Measurements from ENCODE around the gene OR10J5. TPM values are rescaled to one million over a fixed set of nuclear protein-coding genes. Genes with fewer than 3 reads are reported as not detected.

Gene OR10J5
- polyA plus RNA-seq, 1 of the 3 experiments (the other 2 are of a cell fraction): not detected

- WGBS (ENCODE audit: low lambda C conversion rate): 8% methylated on average over 1 of the region's 1 CpG
- H3K27me3 ChIP-seq (ENCODE audit: insufficient read depth): no peaks in the 10 kb centered on the region
- ChIA-PET POLR2A (no interaction called here), CTCF (no interaction called here)
- no peak overlapping the region for H3K9ac ChIP-seq
- TF ChIP-seq EP300 (IDR thresholded peaks at IDR 0.05; ENCODE audit: borderline replicate concordance in 1 of 2, low read depth in 1 of 2, low read length in 1 of 2) (no peak), MXI1 (IDR thresholded peaks at IDR 0.05; ENCODE audit: low read depth, low read length) (no peak), IRF3 (IDR thresholded peaks at IDR 0.05; ENCODE audit: low read depth, low read length) (no peak), POLR2AphosphoS5 (IDR thresholded peaks at IDR 0.05; ENCODE audit: low read depth, low read length) (no peak)
- no peak overlapping the region for H3K27ac ChIP-seq (ENCODE audit: low read depth in 2 of 2, low read length in 1 of 2)
- H3K4me3 ChIP-seq (ENCODE audit: low read depth in 2 of 2, low read length in 1 of 2): no peak overlapping the region
- no peaks in the 10 kb centered on the region for H3K79me2 ChIP-seq (ENCODE audit: insufficient read depth)
- H2AFZ ChIP-seq (ENCODE audit: low read depth): no peak overlapping the region
- no peaks in the 10 kb centered on the region for H4K20me1 ChIP-seq (ENCODE audit: insufficient read depth)
- no peaks in the 10 kb centered on the region for H3K36me3 ChIP-seq (replicated peaks in 1 of 2; ENCODE audit: control insufficient read depth in 1 of 2, insufficient read depth in 2 of 2, low read length in 1 of 2)
- H3K4me2 ChIP-seq: no peak overlapping the region
- DNase-seq: no peak
- H3K9me3 ChIP-seq: no peaks in the 10 kb centered on the region
- no peaks in the 10 kb centered on the region for H3F3A ChIP-seq (replicated peaks; ENCODE audit: insufficient read depth)
- H3K4me1 ChIP-seq (ENCODE audit: control insufficient read depth in 1 of 2, insufficient read depth in 2 of 2, low read depth in 1 of 2, low read length in 1 of 2): no peaks in the 10 kb centered on the region
- no peaks in the 10 kb centered on the region for H3K9me2 ChIP-seq
Measured at GRCh38 chr1:159581422-159581821, 45.6 kb upstream of the OR10J5 start.

- H3K4me3 ChIP-seq (ENCODE audit: low read depth in 2 of 2, low read length in 1 of 2): no peak overlapping the region
- CTCF ChIA-PET: no interaction called here
- under 1% methylated on average over 3 of the region's 3 CpGs for WGBS (ENCODE audit: low lambda C conversion rate)
- no peaks in the 10 kb centered on the region for H4K20me1 ChIP-seq (ENCODE audit: insufficient read depth)
- POLR2A ChIA-PET: no interaction called here
- H3F3A ChIP-seq (replicated peaks; ENCODE audit: insufficient read depth): no peaks in the 10 kb centered on the region
- H3K4me2 ChIP-seq: no peak overlapping the region
- H3K4me1 ChIP-seq (ENCODE audit: control insufficient read depth in 1 of 2, insufficient read depth in 2 of 2, low read depth in 1 of 2, low read length in 1 of 2): no peaks in the 10 kb centered on the region
- H3K9me3 ChIP-seq: no peaks in the 10 kb centered on the region
- no peak overlapping the region for H3K9ac ChIP-seq
- no peaks in the 10 kb centered on the region for H3K36me3 ChIP-seq (replicated peaks in 1 of 2; ENCODE audit: control insufficient read depth in 1 of 2, insufficient read depth in 2 of 2, low read length in 1 of 2)
- H3K27me3 ChIP-seq (ENCODE audit: insufficient read depth): no peaks in the 10 kb centered on the region
- no peak overlapping the region for H2AFZ ChIP-seq (ENCODE audit: low read depth)
- TF ChIP-seq PBX3 (IDR thresholded peaks at IDR 0.05): no peak
- no peak for TF ChIP-seq GATA2 (CRISPR knock-in tag; IDR thresholded peaks at IDR 0.05)
- TF ChIP-seq SIN3A (IDR thresholded peaks at IDR 0.05; ENCODE audit: borderline replicate concordance, low read depth, low read length): no peak
- TF ChIP-seq SMC3 (IDR thresholded peaks at IDR 0.05; ENCODE audit: low read depth, low read length): no peak
- TF ChIP-seq FOXJ3 (CRISPR knock-in tag; IDR thresholded peaks at IDR 0.05): no peak
- TF ChIP-seq TEAD4 (IDR thresholded peaks at IDR 0.05; ENCODE audit: borderline replicate concordance, insufficient read depth): no peak
- no peaks in the 10 kb centered on the region for H3K79me2 ChIP-seq (ENCODE audit: insufficient read depth)
- DNase-seq: no peak
- no peaks in the 10 kb centered on the region for H3K9me2 ChIP-seq
- no peak overlapping the region for H3K27ac ChIP-seq (ENCODE audit: low read depth in 2 of 2, low read length in 1 of 2)
Measured at GRCh38 chr1:159580340-159580739, 44.5 kb upstream of the OR10J5 start.

- Histone ChIP-seq H3K9me2 (no peaks in the 10 kb centered on the region), H3K4me3 (ENCODE audit: low read depth in 2 of 2, low read length in 1 of 2) (no peak overlapping the region), H3K27ac (ENCODE audit: low read depth in 2 of 2, low read length in 1 of 2) (no peak overlapping the region), H3K79me2 (ENCODE audit: insufficient read depth) (no peaks in the 10 kb centered on the region), H4K20me1 (ENCODE audit: insufficient read depth) (no peaks in the 10 kb centered on the region), H3K36me3 (replicated peaks in 1 of 2; ENCODE audit: control insufficient read depth in 1 of 2, insufficient read depth in 2 of 2, low read length in 1 of 2) (no peaks in the 10 kb centered on the region), H3K4me1 (ENCODE audit: control insufficient read depth in 1 of 2, insufficient read depth in 2 of 2, low read depth in 1 of 2, low read length in 1 of 2) (no peaks in the 10 kb centered on the region), H3K27me3 (ENCODE audit: insufficient read depth) (no peaks in the 10 kb centered on the region), H3K9me3 (no peaks in the 10 kb centered on the region), H2AFZ (ENCODE audit: low read depth) (no peak overlapping the region), H3F3A (replicated peaks; ENCODE audit: insufficient read depth) (no peaks in the 10 kb centered on the region), H3K9ac (no peak overlapping the region), H3K4me2 (no peak overlapping the region)
- WGBS (ENCODE audit: low lambda C conversion rate): 6% methylated on average over 3 of the region's 3 CpGs
- POLR2A ChIA-PET: no interaction called here
- CTCF ChIA-PET: no interaction called here
- DNase-seq: no peak
- no peak for TF ChIP-seq POLR2AphosphoS5 (IDR thresholded peaks at IDR 0.05; ENCODE audit: low read depth, low read length)
- no peak for TF ChIP-seq TEAD4 (IDR thresholded peaks at IDR 0.05; ENCODE audit: borderline replicate concordance, insufficient read depth)
- no peak for TF ChIP-seq MEF2A (IDR thresholded peaks at IDR 0.05; ENCODE audit: borderline replicate concordance, low read depth)
- no peak for TF ChIP-seq RCOR1 (IDR thresholded peaks at IDR 0.05; ENCODE audit: low read length)
- TF ChIP-seq RFX5 (IDR thresholded peaks at IDR 0.05; ENCODE audit: low read length): no peak
- no peak for TF ChIP-seq SIN3A (IDR thresholded peaks at IDR 0.05; ENCODE audit: borderline replicate concordance, low read depth, low read length)
- no peak for TF ChIP-seq FOXM1 (IDR thresholded peaks at IDR 0.05; ENCODE audit: low read depth)
- no peak for TF ChIP-seq YY1 (IDR thresholded peaks at IDR 0.05; ENCODE audit: low read depth)
- no peak for TF ChIP-seq JUND (IDR thresholded peaks at IDR 0.05)
- no peak for TF ChIP-seq ZBTB33 (IDR thresholded peaks at IDR 0.05; ENCODE audit: borderline replicate concordance, low read depth)
- TF ChIP-seq TAF1 (IDR thresholded peaks at IDR 0.05; ENCODE audit: borderline replicate concordance, low read depth, low read length): no peak
- TF ChIP-seq RXRA (IDR thresholded peaks at IDR 0.05; ENCODE audit: borderline replicate concordance, low read depth): no peak
Measured at GRCh38 chr1:159577446-159577845, 41.6 kb upstream of the OR10J5 start.
